Subcutaneous adipose tissue (tissue), 4 donors: Measurements from ENCODE around the gene NLRP12. TPM values are rescaled to one million over a fixed set of nuclear protein-coding genes. Genes with fewer than 3 reads are reported as not detected.

Source experiments
- CTCF ChIP-seq: fragments of 450-650 bp; IDR thresholded peaks from one replicate; pipeline ENCODE4 v1.5.1; 2016; ENCODE audit warnings: low read depth, mild to moderate bottlenecking, control low read depth, antibody characterized with exemption, moderate library complexity
- total RNA-seq, 4 donors: library from RNA; depleted of rRNA; stranded (reverse); fragments of >200 nt; gene quantifications; one replicate each; pipeline ENCODE4 v1.1.0, GENCODE V29; 2016

The NLRP12 gene, protein sequence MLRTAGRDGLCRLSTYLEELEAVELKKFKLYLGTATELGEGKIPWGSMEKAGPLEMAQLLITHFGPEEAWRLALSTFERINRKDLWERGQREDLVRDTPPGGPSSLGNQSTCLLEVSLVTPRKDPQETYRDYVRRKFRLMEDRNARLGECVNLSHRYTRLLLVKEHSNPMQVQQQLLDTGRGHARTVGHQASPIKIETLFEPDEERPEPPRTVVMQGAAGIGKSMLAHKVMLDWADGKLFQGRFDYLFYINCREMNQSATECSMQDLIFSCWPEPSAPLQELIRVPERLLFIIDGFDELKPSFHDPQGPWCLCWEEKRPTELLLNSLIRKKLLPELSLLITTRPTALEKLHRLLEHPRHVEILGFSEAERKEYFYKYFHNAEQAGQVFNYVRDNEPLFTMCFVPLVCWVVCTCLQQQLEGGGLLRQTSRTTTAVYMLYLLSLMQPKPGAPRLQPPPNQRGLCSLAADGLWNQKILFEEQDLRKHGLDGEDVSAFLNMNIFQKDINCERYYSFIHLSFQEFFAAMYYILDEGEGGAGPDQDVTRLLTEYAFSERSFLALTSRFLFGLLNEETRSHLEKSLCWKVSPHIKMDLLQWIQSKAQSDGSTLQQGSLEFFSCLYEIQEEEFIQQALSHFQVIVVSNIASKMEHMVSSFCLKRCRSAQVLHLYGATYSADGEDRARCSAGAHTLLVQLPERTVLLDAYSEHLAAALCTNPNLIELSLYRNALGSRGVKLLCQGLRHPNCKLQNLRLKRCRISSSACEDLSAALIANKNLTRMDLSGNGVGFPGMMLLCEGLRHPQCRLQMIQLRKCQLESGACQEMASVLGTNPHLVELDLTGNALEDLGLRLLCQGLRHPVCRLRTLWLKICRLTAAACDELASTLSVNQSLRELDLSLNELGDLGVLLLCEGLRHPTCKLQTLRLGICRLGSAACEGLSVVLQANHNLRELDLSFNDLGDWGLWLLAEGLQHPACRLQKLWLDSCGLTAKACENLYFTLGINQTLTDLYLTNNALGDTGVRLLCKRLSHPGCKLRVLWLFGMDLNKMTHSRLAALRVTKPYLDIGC
- total RNA-seq = 1 to 10 TPM in 1 of 4 donors, under 1 TPM in 3; 0.49 to 1.7 (median 0.91) TPM

- TF ChIP-seq CTCF = no peak
Measured at GRCh38 chr19:53824134-53824611, at the start of gene NLRP12. NLRP12 (minus strand) TSS chr19:53824314; CDS start chr19:53824174, 140 bp downstream.

GRCh38 chr19:53872762-53873161 is 48.6 kb upstream of the NLRP12 start:
- no peak for TF ChIP-seq CTCF

- TF ChIP-seq CTCF = no peak
Measured at GRCh38 chr19:53871454-53871853, 47.3 kb upstream of the NLRP12 start.

GRCh38 chr19:53870485-53870844 is 46.4 kb upstream of the NLRP12 start:
- TF ChIP-seq CTCF = no peak

DNA sequence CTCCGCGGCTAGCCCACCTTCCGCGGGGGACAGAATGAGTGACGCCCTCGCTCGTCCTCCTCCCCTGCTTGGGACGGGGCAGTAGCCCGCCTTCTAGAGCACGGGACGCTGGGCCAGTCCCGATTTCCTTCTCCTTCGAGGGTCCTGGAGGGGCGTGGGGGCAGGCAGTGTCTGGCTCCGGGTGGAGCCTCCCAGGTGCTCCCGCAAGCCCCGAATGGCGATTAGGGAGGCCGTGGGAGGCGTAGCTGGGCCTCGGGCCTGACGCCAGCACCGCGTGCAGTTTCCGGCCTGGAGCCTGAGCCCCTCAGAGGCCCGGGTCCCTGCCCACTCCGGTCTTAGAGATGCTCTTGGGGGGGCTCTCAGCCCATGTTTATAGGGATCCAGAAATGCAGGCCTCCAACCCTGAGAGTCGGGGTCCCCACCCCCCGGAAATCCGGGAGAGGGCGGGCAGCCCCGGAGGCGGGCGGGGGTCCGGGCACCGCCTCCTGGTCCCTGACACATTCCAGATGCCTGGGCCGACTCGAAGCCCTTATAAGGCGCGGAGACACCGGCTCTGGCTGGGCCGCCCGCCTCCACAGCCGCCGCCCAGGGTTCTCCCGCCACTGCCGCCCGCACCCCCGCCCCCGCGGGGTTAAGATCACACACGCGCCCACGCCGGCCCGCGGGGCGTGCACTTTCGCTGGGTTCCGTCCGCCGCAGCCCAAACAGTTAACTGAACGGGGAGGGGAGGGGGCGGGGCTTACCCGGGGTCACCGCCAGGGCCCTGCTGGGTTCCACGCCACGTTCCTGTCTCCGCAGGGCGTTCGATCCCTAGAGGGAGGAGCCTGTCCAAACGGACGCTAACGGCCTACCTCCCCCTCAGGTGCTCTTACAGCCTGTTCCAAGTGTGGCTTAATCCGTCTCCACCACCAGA is 45.0 kb upstream of the NLRP12 start:
- no peak for TF ChIP-seq CTCF

DNA sequence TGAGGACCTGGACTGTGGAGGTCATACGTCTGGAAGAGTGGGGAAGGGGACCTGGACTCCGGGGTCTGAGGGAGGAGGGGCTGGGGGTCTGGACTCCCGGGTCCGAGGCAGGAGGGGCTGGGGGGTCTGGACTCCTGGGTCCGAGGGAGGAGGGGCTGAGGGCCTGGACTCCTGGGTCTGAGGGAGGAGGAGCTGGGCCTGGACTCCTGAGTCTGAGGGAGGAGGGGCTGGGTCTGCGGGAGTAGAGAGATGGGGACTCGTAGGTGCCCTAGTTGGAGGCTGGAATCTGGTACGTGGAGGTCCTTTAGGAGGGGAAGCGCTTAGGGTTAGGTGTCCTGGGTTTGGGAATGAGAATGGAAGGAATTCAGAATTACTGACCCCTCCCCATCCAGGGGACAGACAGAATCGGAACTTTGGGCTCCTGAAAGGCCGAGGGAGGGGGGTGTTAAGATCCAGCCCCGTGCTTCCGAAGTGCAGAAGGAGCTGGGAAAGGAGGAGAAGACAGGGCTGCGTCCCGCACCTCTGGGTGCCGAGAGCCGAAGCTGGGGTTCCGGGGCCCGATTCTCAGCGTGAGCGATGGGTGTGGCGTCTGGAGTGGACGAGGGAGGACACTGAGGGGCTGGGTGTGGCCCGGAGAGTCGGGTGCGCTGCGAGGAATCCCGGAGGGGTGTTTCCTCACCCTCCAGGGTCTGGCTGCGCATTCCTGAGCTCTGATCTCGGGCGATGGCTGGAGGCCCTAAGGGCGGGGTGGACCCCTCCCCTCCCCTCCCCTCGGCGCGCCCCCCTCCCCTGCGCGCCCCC is 44.2 kb upstream of the NLRP12 start:
- TF ChIP-seq CTCF = no peak
